Tibial artery (tissue), 4 donors: ENCODE measurements around the gene ZNF76.

ENCODE experiments used
- DNase-seq, 2 donors: peaks; one replicate each; pipeline ENCODE4 v3.0.0-alpha.2; 2019
- H3K27ac ChIP-seq, 2 donors: fragments of 200-600 bp; sonication (generic) in 1 of 2; 1 replicate in 1 of 2; 2 replicates in 1 of 2; pipeline ENCODE4 v1.5.1; 2018 to 2019; ENCODE audit warnings: mild to moderate bottlenecking in 1 of 2
- H3K27me3 ChIP-seq, 2 donors: fragments of 200-600 bp; sonication (generic) in 1 of 2; one replicate each; pipeline versions ENCODE4 v1.5.1 to v1.6.0; 2016 to 2019
- H3K36me3 ChIP-seq, 3 donors: fragments of 200-600 bp; sonication (generic) in 2 of 3; one replicate each; pipeline ENCODE4 v1.5.1; 2016 to 2019; ENCODE audit warnings: mild to moderate bottlenecking in 2 of 3
- H3K4me1 ChIP-seq, 4 donors: fragments of 200-600 bp; sonication (generic) in 2 of 4; 1 replicate in 3 of 4; 2 replicates in 1 of 4; pipeline ENCODE4 v1.5.1; 2016 to 2019
- H3K4me3 ChIP-seq, 2 donors: fragments of 200-600 bp; sonication (generic) in 1 of 2; 1 replicate in 1 of 2; 2 replicates in 1 of 2; pipeline ENCODE4 v1.5.1; 2018 to 2019; ENCODE audit warnings: mild to moderate bottlenecking in 2 of 2
- H3K9me3 ChIP-seq, 3 donors: fragments of 200-600 bp; sonication (generic) in 1 of 3; one replicate each; pipeline ENCODE4 v1.5.1; 2016 to 2019
- intact Hi-C: fragments of 100-400 bp; cut with DNase I; formaldehyde crosslinking; loops from one replicate; pipeline ENCODE4 v1.15.0; 2023; ENCODE audit warnings: low total_unique reads
- TF ChIP-seq, protein P1 (sequence below), 2 experiments: fragments of 200-600 bp in 1 of 2; fragments of 450-650 bp in 1 of 2; IDR thresholded peaks; one replicate each; pipeline ENCODE4 v1.5.1; 2017 to 2019; ENCODE audit warnings: antibody characterized with exemption in 2 of 2, mild to moderate bottlenecking in 1 of 2, moderate library complexity in 1 of 2

ZNF76 gene

DNA sequence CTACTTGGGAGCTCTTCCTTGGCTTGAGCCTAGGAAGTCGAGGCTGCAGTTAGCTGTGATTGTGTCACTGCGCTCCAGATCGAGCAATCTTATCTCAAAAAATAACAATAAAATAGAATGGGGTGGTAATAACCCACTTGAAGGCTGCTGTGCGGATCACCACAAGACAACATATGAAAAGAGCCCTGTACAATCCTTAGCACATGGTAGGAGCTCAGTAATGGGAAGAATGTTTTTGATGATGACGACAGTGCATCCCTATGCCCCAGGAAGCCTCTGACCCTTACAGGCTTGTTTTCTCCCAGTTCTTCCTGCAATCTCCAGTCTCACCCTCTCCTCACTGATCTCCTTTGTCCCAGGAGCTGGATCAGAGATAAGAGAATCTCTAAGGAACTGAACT lies 30.2 kb upstream of the ZNF76 start:
- DNase-seq, result no peak
- Histone ChIP-seq H3K36me3 (peaks cover 0 to 21% (median 11%) of the 10 kb centered on the region in 3 donors), H3K27me3 (no peaks in the 10 kb centered on the region), H3K9me3 (no peaks in the 10 kb centered on the region), H3K4me1 (peaks cover 0 to 34% (median 15%) of the 10 kb centered on the region in 4 donors), H3K27ac (peak overlapping the region; percentile 73 to 80), H3K4me3 (no peak overlapping the region)
- TF ChIP-seq, protein P1, sequence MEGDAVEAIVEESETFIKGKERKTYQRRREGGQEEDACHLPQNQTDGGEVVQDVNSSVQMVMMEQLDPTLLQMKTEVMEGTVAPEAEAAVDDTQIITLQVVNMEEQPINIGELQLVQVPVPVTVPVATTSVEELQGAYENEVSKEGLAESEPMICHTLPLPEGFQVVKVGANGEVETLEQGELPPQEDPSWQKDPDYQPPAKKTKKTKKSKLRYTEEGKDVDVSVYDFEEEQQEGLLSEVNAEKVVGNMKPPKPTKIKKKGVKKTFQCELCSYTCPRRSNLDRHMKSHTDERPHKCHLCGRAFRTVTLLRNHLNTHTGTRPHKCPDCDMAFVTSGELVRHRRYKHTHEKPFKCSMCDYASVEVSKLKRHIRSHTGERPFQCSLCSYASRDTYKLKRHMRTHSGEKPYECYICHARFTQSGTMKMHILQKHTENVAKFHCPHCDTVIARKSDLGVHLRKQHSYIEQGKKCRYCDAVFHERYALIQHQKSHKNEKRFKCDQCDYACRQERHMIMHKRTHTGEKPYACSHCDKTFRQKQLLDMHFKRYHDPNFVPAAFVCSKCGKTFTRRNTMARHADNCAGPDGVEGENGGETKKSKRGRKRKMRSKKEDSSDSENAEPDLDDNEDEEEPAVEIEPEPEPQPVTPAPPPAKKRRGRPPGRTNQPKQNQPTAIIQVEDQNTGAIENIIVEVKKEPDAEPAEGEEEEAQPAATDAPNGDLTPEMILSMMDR (IDR thresholded peaks at IDR 0.05), result no peak
- intact Hi-C loops, result no loop called here

DNA sequence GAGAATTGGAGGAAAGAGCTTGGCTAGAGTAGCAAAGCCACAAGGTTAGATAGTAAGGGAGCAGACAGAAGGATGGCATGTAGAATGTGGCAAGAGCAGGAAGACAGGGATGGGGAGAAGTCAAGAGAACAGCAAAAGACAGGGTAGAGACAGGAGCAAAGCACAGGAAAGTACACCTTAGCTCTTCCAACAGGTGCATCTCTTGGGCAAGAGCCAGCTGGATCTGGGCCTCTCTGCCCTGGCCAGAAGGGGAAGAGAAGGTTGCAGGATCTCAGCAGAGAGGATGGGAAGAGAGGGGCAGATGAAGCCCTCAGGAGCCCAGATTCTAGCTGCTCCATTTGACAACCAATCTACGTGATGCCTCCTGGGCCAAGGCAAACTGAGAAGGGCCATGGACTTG lies 29.0 kb upstream of the ZNF76 start:
- Histone ChIP-seq H3K4me3 (no peak overlapping the region), H3K27ac (peak overlapping the region; percentile 73 to 80), H3K36me3 (peaks cover 11 to 33% (median 21%) of the 10 kb centered on the region in 3 donors), H3K9me3 (no peaks in the 10 kb centered on the region), H3K4me1 (peaks cover 0 to 29% (median 15%) of the 10 kb centered on the region in 4 donors), H3K27me3 (no peaks in the 10 kb centered on the region)
- intact Hi-C loops, result no loop called here
- TF ChIP-seq, protein P1 (IDR thresholded peaks at IDR 0.05), result no peak
- no peak for DNase-seq

DNA sequence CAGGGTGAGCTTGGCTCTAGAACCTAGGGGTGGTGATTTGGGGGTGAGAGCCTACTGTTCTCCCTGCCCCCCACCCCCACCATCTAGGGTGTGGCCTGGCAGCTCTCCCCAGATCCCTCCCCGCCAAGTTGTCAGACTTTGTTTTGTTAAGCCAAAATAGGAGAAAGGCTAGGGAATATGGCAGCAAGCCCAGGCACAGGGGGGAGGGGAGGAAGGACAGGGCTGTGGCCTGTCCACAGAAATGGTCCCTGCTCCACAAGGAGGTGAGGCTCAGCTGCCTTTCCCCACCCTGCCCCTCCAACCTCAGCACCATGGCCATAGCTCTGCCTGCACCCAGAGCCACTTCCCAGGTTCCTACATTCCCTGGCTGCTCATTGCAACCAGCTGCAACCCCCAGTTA lies 28.6 kb upstream of the ZNF76 start:
- Histone ChIP-seq H3K36me3 (peaks cover 15 to 38% (median 25%) of the 10 kb centered on the region in 3 donors), H3K9me3 (no peaks in the 10 kb centered on the region), H3K4me1 (peaks cover 0 to 29% (median 15%) of the 10 kb centered on the region in 4 donors), H3K27me3 (no peaks in the 10 kb centered on the region), H3K27ac (peak overlapping the region; percentile 73 to 80), H3K4me3 (no peak overlapping the region)
- intact Hi-C loops, result no loop called here
- peak; percentile 51 to 94 for DNase-seq
- TF ChIP-seq, protein P1 (IDR thresholded peaks at IDR 0.05), result no peak

DNA sequence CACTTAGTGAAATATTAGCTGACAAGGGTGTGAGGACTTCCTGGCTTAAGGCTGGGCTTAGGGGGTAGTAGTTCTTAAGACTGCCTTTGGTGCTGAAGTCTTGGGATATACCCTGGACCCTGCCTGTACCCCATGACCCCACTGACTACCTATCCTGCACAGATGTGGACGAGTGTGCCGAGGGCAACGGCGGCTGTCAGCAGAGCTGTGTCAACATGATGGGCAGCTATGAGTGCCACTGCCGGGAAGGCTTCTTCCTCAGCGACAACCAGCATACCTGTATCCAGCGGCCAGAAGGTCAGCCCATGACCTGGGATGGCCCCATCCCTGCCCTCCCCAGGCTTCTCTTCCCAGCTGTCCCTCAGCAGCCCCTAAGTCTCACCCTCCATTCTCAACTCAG lies 28.0 kb upstream of the ZNF76 start:
- peak overlapping the region; percentile 73 to 80 for H3K27ac ChIP-seq
- H3K36me3 ChIP-seq, result peaks cover 18 to 38% (median 28%) of the 10 kb centered on the region in 3 donors
- DNase-seq, result no peak
- peaks cover 0 to 32% (median 15%) of the 10 kb centered on the region in 4 donors for H3K4me1 ChIP-seq
- H3K4me3 ChIP-seq, result no peak overlapping the region
- intact Hi-C loops, result no loop called here
- TF ChIP-seq, protein P1 (IDR thresholded peaks at IDR 0.05), result no peak
- H3K27me3 ChIP-seq, result no peaks in the 10 kb centered on the region
- H3K9me3 ChIP-seq, result no peaks in the 10 kb centered on the region

DNA sequence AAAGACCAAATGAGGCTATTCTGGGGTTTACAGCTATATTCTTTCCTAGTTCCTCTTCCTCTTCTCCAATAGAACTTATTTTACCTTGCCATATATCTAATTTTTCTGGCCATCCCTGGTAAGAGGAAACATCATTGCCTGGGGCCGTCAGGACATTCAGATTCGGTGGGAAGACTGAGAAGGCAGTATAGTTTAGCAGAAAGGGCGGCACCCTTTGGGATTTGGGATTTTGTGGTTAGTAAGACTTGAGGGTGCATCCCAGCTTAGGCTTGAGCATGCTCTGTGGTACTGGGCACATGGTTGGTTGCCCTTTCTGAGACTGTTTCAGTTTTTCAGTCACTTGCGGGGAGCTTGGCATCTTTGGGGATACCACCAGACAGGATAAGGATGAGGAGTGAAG lies 24.6 kb upstream of the ZNF76 start:
- peak overlapping the region; percentile 30 to 80 for H3K27ac ChIP-seq
- peaks cover 17 to 26% (median 18%) of the 10 kb centered on the region in 3 donors for H3K36me3 ChIP-seq
- no peak overlapping the region for H3K4me3 ChIP-seq
- H3K9me3 ChIP-seq, result no peaks in the 10 kb centered on the region
- H3K4me1 ChIP-seq, result peaks cover 0 to 55% (median 40%) of the 10 kb centered on the region in 4 donors
- no peaks in the 10 kb centered on the region for H3K27me3 ChIP-seq
- TF ChIP-seq, protein P1 (IDR thresholded peaks at IDR 0.05), result no peak
- DNase-seq, result no peak
- intact Hi-C loops, result no loop called here

DNA sequence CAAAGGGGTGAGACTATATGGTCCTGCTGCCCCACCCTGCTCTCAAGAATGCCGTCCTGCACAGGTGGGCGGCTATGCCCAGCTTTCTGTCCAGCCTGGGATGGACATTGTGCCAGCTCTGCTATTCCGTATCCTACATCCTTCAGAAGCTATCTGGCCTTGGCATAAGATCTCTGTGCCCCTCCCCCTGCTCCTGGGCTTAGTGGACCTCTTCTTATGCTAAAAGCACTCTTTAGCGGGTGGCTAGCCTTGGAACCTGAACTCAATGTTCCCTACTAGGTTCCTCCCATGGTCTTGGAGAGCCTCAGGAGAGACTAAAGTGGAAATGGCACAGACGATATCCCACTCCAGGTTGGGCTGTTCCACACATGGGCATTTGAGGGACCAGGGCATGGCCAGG lies 23.3 kb upstream of the ZNF76 start:
- no peak overlapping the region for H3K4me3 ChIP-seq
- H3K4me1 ChIP-seq, result peaks cover 0 to 55% (median 36%) of the 10 kb centered on the region in 4 donors
- TF ChIP-seq, protein P1 (IDR thresholded peaks at IDR 0.05), result no peak
- peaks cover 17 to 27% (median 18%) of the 10 kb centered on the region in 3 donors for H3K36me3 ChIP-seq
- no peaks in the 10 kb centered on the region for H3K9me3 ChIP-seq
- no peak for DNase-seq
- intact Hi-C loops, result no loop called here
- H3K27me3 ChIP-seq, result no peaks in the 10 kb centered on the region
- peak overlapping the region; percentile 68 to 80 for H3K27ac ChIP-seq
